ENCODE measurements around the gene FRMD4A. TPM values are rescaled to one million over a fixed set of nuclear protein-coding genes. Genes with fewer than 3 reads are reported as not detected.
"Not testable (repeated sequence)": the region's sequence is repeated elsewhere in the genome, so short reads cannot be mapped to it uniquely, and the experiment has no call there.

FRMD4A gene
- total RNA-seq, 2 donors from 2014 or later = 18.9 to 46.1 TPM

GRCh38 chr10:13925971-13926780, 404.5 kb downstream of the FRMD4A start:
- no peaks in the 10 kb centered on the region for H3K27me3 ChIP-seq
- WGBS, 2 donors = 65 to 90% methylated on average over 5 of the region's 5 CpGs
- H3K9me3 ChIP-seq = no peaks in the 10 kb centered on the region
- no peak overlapping the region for H3K27ac ChIP-seq
- ATAC-seq (no peak), DNase-seq (no peak)
- TF ChIP-seq POLR2A (IDR thresholded peaks at IDR 0.05) (no peak), CTCF (IDR thresholded peaks at IDR 0.05) (no peak)
- H3K4me1 ChIP-seq = no peaks in the 10 kb centered on the region
- intact Hi-C loops (cut with DNase I) = no loop called here
- no peak overlapping the region for H3K4me3 ChIP-seq
- no peaks in the 10 kb centered on the region for H3K36me3 ChIP-seq (replicated peaks in 1 of 2; ENCODE audit: insufficient read depth in 1 of 2, low read depth in 2 of 2)

GRCh38 chr10:13924040-13924725, 406.5 kb downstream of the FRMD4A start:
- intact Hi-C loops (cut with DNase I) = no loop called here
- 83% methylated on average over 6 of the region's 6 CpGs for WGBS, 2 donors
- no peaks in the 10 kb centered on the region for H3K36me3 ChIP-seq (replicated peaks in 1 of 2; ENCODE audit: insufficient read depth in 1 of 2, low read depth in 2 of 2)
- no peak overlapping the region for H3K27ac ChIP-seq
- DNase-seq (no peak), ATAC-seq (no peak)
- no peaks in the 10 kb centered on the region for H3K4me1 ChIP-seq
- H3K4me3 ChIP-seq = no peak overlapping the region
- H3K27me3 ChIP-seq = no peaks in the 10 kb centered on the region
- TF ChIP-seq POLR2A (IDR thresholded peaks at IDR 0.05) = no peak
- no peak for TF ChIP-seq CTCF (IDR thresholded peaks at IDR 0.05)
- no peaks in the 10 kb centered on the region for H3K9me3 ChIP-seq

- DNase-seq (no peak), ATAC-seq (no peak)
- Histone ChIP-seq H3K9me3 (no peaks in the 10 kb centered on the region), H3K36me3 (replicated peaks in 1 of 2; ENCODE audit: insufficient read depth in 1 of 2, low read depth in 2 of 2) (no peaks in the 10 kb centered on the region), H3K4me1 (no peaks in the 10 kb centered on the region), H3K27ac (no peak overlapping the region), H3K4me3 (no peak overlapping the region), H3K27me3 (no peaks in the 10 kb centered on the region)
- WGBS, 2 donors = 61 to 76% methylated on average over 1 of the region's 1 CpG
- TF ChIP-seq POLR2A (IDR thresholded peaks at IDR 0.05) (no peak), CTCF (IDR thresholded peaks at IDR 0.05) (no peak)
- intact Hi-C loops (cut with DNase I) = no loop called here
Measured at GRCh38 chr10:13922586-13922985, 408.1 kb downstream of the FRMD4A start.

GRCh38 chr10:13921941-13922340, 408.8 kb downstream of the FRMD4A start:
- no peak for DNase-seq
- ATAC-seq = no peak
- intact Hi-C loops (cut with DNase I) = no loop called here
- Histone ChIP-seq H3K9me3 (no peaks in the 10 kb centered on the region), H3K36me3 (replicated peaks in 1 of 2; ENCODE audit: insufficient read depth in 1 of 2, low read depth in 2 of 2) (no peaks in the 10 kb centered on the region), H3K4me3 (no peak overlapping the region), H3K4me1 (no peaks in the 10 kb centered on the region), H3K27ac (no peak overlapping the region), H3K27me3 (no peaks in the 10 kb centered on the region)
- no peak for TF ChIP-seq POLR2A (IDR thresholded peaks at IDR 0.05)
- no peak for TF ChIP-seq CTCF (IDR thresholded peaks at IDR 0.05)
- 59 to 85% methylated on average over 3 of the region's 3 CpGs for WGBS, 2 donors

- H3K27ac ChIP-seq; intact Hi-C loops (cut with DNase I); DNase-seq; H3K4me1 ChIP-seq; ATAC-seq; H3K27me3 ChIP-seq; H3K9me3 ChIP-seq; H3K36me3 ChIP-seq (replicated peaks in 1 of 2; ENCODE audit: insufficient read depth in 1 of 2, low read depth in 2 of 2); H3K4me3 ChIP-seq: not testable (repeated sequence)
- WGBS, 2 donors = 62 to 75% methylated on average over 3 of the region's 3 CpGs
Measured at GRCh38 chr10:13921131-13921530, 409.6 kb downstream of the FRMD4A start.
